H1 (cell line): ENCODE data around the gene MMP3. TPM values are rescaled to one million over a fixed set of nuclear protein-coding genes. Genes with fewer than 3 reads are reported as not detected.

ENCODE experiments used
- CTCF ChIA-PET: fragments of 300-600 bp; sonication (Branson Sonifier 250); formaldehyde crosslinking; loops from one replicate; lab custom pipeline; 2021; ENCODE audit not compliant: partially characterized antibody; lab: Charles Lee
- POLR2A ChIA-PET: fragments of 300-600 bp; sonication (Branson Sonifier 250); formaldehyde crosslinking; loops from one replicate; lab custom pipeline; 2021; ENCODE audit warnings: inconsistent platforms; ENCODE audit not compliant: partially characterized antibody; lab: Charles Lee
- DNase-seq, 2 experiments: peaks; one replicate each; pipeline versions ENCODE4 v3.0.0 to v3.0.0-alpha.2; 2010 to 2022; ENCODE audit warnings: low spot score in 2 of 2, low read depth in 1 of 2, mixed read lengths in 1 of 2
- FAIRE-seq: peaks from 2 replicates; lab custom pipeline; 2011; peaks lifted over from hg19 to GRCh38; lab: Jason Lieb, UNC
- H2AFZ ChIP-seq: 2 replicates; pipeline ENCODE4 v1.8.1; 2012; ENCODE audit warnings: low read length, inconsistent platforms
- H2AK5ac ChIP-seq: 2 replicates; pipeline ENCODE4 v1.6.1; 2013; ENCODE audit warnings: low read depth, low read length
- H2BK120ac ChIP-seq: replicated peaks from 2 replicates; pipeline ENCODE3; 2013; ENCODE audit warnings: low read depth, low read length, inconsistent platforms
- H2BK12ac ChIP-seq: 2 replicates; pipeline ENCODE4 v1.6.1; 2013; ENCODE audit warnings: low read depth, low read length
- H2BK15ac ChIP-seq: 2 replicates; pipeline ENCODE4 v1.6.1; 2013; ENCODE audit warnings: low read length
- H2BK20ac ChIP-seq: 2 replicates; pipeline ENCODE4 v1.6.1; 2013; ENCODE audit warnings: low read length
- H2BK5ac ChIP-seq: 2 replicates; pipeline ENCODE4 v1.6.1; 2013; ENCODE audit warnings: low read depth, low read length
- H3K14ac ChIP-seq: 2 replicates; pipeline ENCODE4 v1.6.1; 2013; ENCODE audit warnings: inconsistent platforms; ENCODE audit not compliant: insufficient read length
- H3K18ac ChIP-seq: 2 replicates; pipeline ENCODE4 v1.6.1; 2013; ENCODE audit warnings: low read length; ENCODE audit errors: extremely low read depth
- H3K23ac ChIP-seq: 2 replicates; pipeline ENCODE4 v1.6.1; 2013; ENCODE audit warnings: inconsistent platforms; ENCODE audit not compliant: insufficient read length
- H3K23me2 ChIP-seq: 2 replicates; pipeline ENCODE4 v1.6.1; 2013; ENCODE audit warnings: low read depth, low read length
- H3K27ac ChIP-seq: 2 replicates; pipeline ENCODE4 v1.6.1; 2011; ENCODE audit warnings: low read depth, low read length, inconsistent platforms
- H3K27me3 ChIP-seq, 4 experiments: replicated peaks in 1 of 4; 1 replicate in 1 of 4; 2 replicates in 3 of 4; pipeline versions ENCODE4 v1.6.1 to v1.8.1; 2011 to 2013; ENCODE audit warnings: low read length in 3 of 4, mild to moderate bottlenecking in 3 of 4, inconsistent platforms in 2 of 4, mixed read lengths in 2 of 4, moderate library complexity in 1 of 4; ENCODE audit not compliant: control insufficient read depth in 3 of 4, insufficient read depth in 3 of 4; ENCODE audit errors: extremely low read depth in 1 of 4
- H3K36me3 ChIP-seq, 4 experiments: 2 replicates each; pipeline versions ENCODE4 v1.6.1 to v1.8.1; 2011 to 2013; ENCODE audit warnings: mild to moderate bottlenecking in 4 of 4, low read length in 3 of 4, moderate library complexity in 2 of 4, control low read depth in 1 of 4, inconsistent platforms in 1 of 4; ENCODE audit not compliant: insufficient read depth in 4 of 4, control insufficient read depth in 2 of 4
- H3K4ac ChIP-seq: replicated peaks from 2 replicates; pipeline ENCODE3; 2013; ENCODE audit warnings: low read length, low read depth, mixed read lengths, inconsistent platforms; ENCODE audit not compliant: insufficient read length
- H3K4me1 ChIP-seq, 4 experiments: replicated peaks in 1 of 4; 1 replicate in 1 of 4; 2 replicates in 3 of 4; pipeline versions ENCODE4 v1.6.1 to v1.8.1; 2011 to 2013; ENCODE audit warnings: low read length in 3 of 4, inconsistent platforms in 2 of 4, mixed read lengths in 1 of 4; ENCODE audit not compliant: insufficient read depth in 4 of 4, control insufficient read depth in 3 of 4
- H3K4me2 ChIP-seq, 2 experiments: 2 replicates each; pipeline versions ENCODE4 v1.6.1 to v1.8.1; 2011 to 2013; ENCODE audit warnings: low read depth in 2 of 2, low read length in 2 of 2, control low read depth in 1 of 2, inconsistent platforms in 1 of 2, mild to moderate bottlenecking in 1 of 2; ENCODE audit not compliant: insufficient read depth in 1 of 2
- H3K4me3 ChIP-seq, 4 experiments: fragments of 200-600, 300-600 bp in 1 of 4; sonication (generic), shearing (Covaris generic), sonication (Bioruptor Twin) in 1 of 4; 2 replicates each; pipeline versions ENCODE4 v1.5.1 to v1.8.1; 2011 to 2016; ENCODE audit warnings: low read length in 4 of 4, low read depth in 3 of 4, control low read depth in 2 of 4, inconsistent platforms in 2 of 4, mild to moderate bottlenecking in 2 of 4, mixed read lengths in 1 of 4, moderate library complexity in 1 of 4; ENCODE audit not compliant: insufficient read depth in 2 of 4; ENCODE audit errors: extremely low read depth in 1 of 4
- H3K56ac ChIP-seq: replicated peaks from 2 replicates; pipeline ENCODE3; 2013; ENCODE audit warnings: low read depth, mild to moderate bottlenecking, mixed read lengths, low read length, inconsistent platforms; ENCODE audit not compliant: insufficient read length
- H3K79me1 ChIP-seq: 2 replicates; pipeline ENCODE4 v1.6.1; 2013; ENCODE audit warnings: low read depth, low read length, control low read depth
- H3K79me2 ChIP-seq, 2 experiments: 2 replicates each; pipeline versions ENCODE4 v1.6.1 to v1.8.1; 2012 to 2013; ENCODE audit warnings: low read length in 2 of 2, mild to moderate bottlenecking in 2 of 2, inconsistent platforms in 1 of 2; ENCODE audit not compliant: insufficient read depth in 2 of 2, control insufficient read depth in 1 of 2
- H3K9ac ChIP-seq, 4 experiments: replicated peaks in 1 of 4; 1 replicate in 1 of 4; 2 replicates in 3 of 4; pipeline versions ENCODE4 v1.6.1 to v1.8.1; 2011 to 2013; ENCODE audit warnings: low read depth in 3 of 4, low read length in 3 of 4, control low read depth in 2 of 4, mild to moderate bottlenecking in 2 of 4, moderate library complexity in 2 of 4, inconsistent platforms in 1 of 4; ENCODE audit errors: extremely low read depth in 1 of 4
- H3K9me3 ChIP-seq, 2 experiments: 2 replicates each; pipeline versions ENCODE4 v1.6.1 to v1.8.1; 2012 to 2013; ENCODE audit warnings: mild to moderate bottlenecking in 2 of 2, moderate library complexity in 2 of 2, control low read depth in 1 of 2, inconsistent platforms in 1 of 2, low read depth in 1 of 2, low read length in 1 of 2, mixed read lengths in 1 of 2; ENCODE audit not compliant: insufficient read depth in 2 of 2
- H4K20me1 ChIP-seq, 2 experiments: replicated peaks in 1 of 2; 2 replicates each; pipeline versions ENCODE3 to v1.8.1; 2011 to 2013; ENCODE audit warnings: inconsistent platforms in 2 of 2, low read length in 2 of 2, mild to moderate bottlenecking in 1 of 2; ENCODE audit not compliant: insufficient read depth in 2 of 2, control insufficient read depth in 1 of 2
- H4K5ac ChIP-seq: 2 replicates; pipeline ENCODE4 v1.6.1; 2013; ENCODE audit warnings: low read length, low read depth, mixed read lengths, inconsistent platforms; ENCODE audit not compliant: insufficient read length
- H4K8ac ChIP-seq: 2 replicates; pipeline ENCODE4 v1.8.0; 2013; ENCODE audit warnings: mild to moderate bottlenecking, moderate library complexity, low read length, inconsistent platforms; ENCODE audit not compliant: insufficient read depth; ENCODE audit errors: extremely low read depth
- H4K91ac ChIP-seq: replicated peaks from 2 replicates; pipeline ENCODE3; 2013; ENCODE audit warnings: low read length, mixed read lengths, inconsistent platforms; ENCODE audit not compliant: insufficient read length
- ASH2L ChIP-seq: fragments of 200-600, 300-600 bp; sonication (generic); IDR thresholded peaks from one replicate; pipeline ENCODE4 v1.7.1; 2017; ENCODE audit warnings: low read length
- CBX5 ChIP-seq: fragments of 300-800, 300-1000 bp; sonication (generic); IDR thresholded peaks from 2 replicates; pipeline ENCODE4 v1.7.1; 2016; ENCODE audit warnings: antibody characterized with exemption, low read length, low read depth
- CBX8 ChIP-seq: fragments of 300-800, 300-1000 bp; sonication (generic); IDR thresholded peaks from 2 replicates; pipeline ENCODE4 v1.7.1; 2016; ENCODE audit warnings: low read depth, low read length, borderline replicate concordance
- CTCF ChIP-seq, 3 experiments: IDR thresholded peaks; 1 replicate in 2 of 3; 2 replicates in 1 of 3; pipeline versions ENCODE4 v1.5.1 to v1.6.1; 2011; ENCODE audit warnings: low read length in 3 of 3, mild to moderate bottlenecking in 3 of 3, inconsistent platforms in 2 of 3, low read depth in 1 of 3, moderate library complexity in 1 of 3; ENCODE audit not compliant: insufficient read depth in 1 of 3; ENCODE audit errors: control extremely low read depth in 1 of 3
- EZH2 ChIP-seq: fragments of 200-600 bp; sonication (generic); IDR thresholded peaks from 2 replicates; pipeline ENCODE4 v1.7.1; 2012; ENCODE audit warnings: low read depth, mild to moderate bottlenecking, moderate library complexity, low read length, inconsistent platforms; ENCODE audit not compliant: severe bottlenecking
- HDAC6 ChIP-seq: IDR thresholded peaks from one replicate; pipeline ENCODE4 v1.7.1; 2012; ENCODE audit warnings: low read depth, mild to moderate bottlenecking, inconsistent platforms, low read length, moderate library complexity
- PHF8 ChIP-seq: fragments of 200-600 bp; sonication (generic); conservative IDR thresholded peaks from 2 replicates; pipeline ENCODE4 v1.7.1; 2012; ENCODE audit warnings: low read depth, mild to moderate bottlenecking, inconsistent platforms, low read length, moderate library complexity
- POLR2A ChIP-seq, 2 experiments: IDR thresholded peaks; 1 replicate in 1 of 2; 2 replicates in 1 of 2; pipeline ENCODE4 v1.6.1; 2011; ENCODE audit warnings: low read depth in 2 of 2, low read length in 2 of 2, mild to moderate bottlenecking in 2 of 2; ENCODE audit errors: control extremely low read depth in 1 of 2
- SRF ChIP-seq: IDR thresholded peaks from 2 replicates; pipeline ENCODE4 v1.6.1; 2011; ENCODE audit warnings: mild to moderate bottlenecking, low read depth, low read length, moderate library complexity
- TAF1 ChIP-seq: IDR thresholded peaks from 2 replicates; pipeline ENCODE4 v1.6.1; 2011; ENCODE audit warnings: mild to moderate bottlenecking, low read depth, low read length
- USF2 ChIP-seq: IDR thresholded peaks from 2 replicates; pipeline ENCODE4 v1.6.1; 2011; ENCODE audit warnings: low read length, improper control_type of control experiment
- WGBS, 2 experiments: shearing (Covaris generic) in 1 of 2; methylation state at CpG; one replicate each; pipeline versions ENCODE4 v1.1.6 to v1.1.7; 2013 to 2015; ENCODE audit warnings: low lambda C conversion rate in 2 of 2, mixed read lengths in 2 of 2, inconsistent platforms in 1 of 2, low coverage in 1 of 2, missing lambda C conversion rate in 1 of 2; ENCODE audit not compliant: insufficient replicate concordance in 2 of 2, insufficient coverage in 1 of 2, insufficient read length in 1 of 2; ENCODE audit errors: extremely low coverage in 1 of 2, missing lambda C conversion rate in 1 of 2; 5-methylcytosine and 5-hydroxymethylcytosine counted together
- polyA plus RNA-seq, 7 experiments: library from polyadenylated mRNA; depleted of rRNA in 3 of 7; stranded (reverse) in 5 of 7; unstranded in 2 of 7; fragments of >200 nt in 5 of 7; fragments of 200-250 nt in 2 of 7; gene quantifications; 1 replicate in 5 of 7; 2 replicates in 1 of 7; 4 replicates in 1 of 7; pipeline versions ENCODE4 v1.2.1 to v1.2.3, GENCODE V29; 2011 to 2013; ENCODE audit warnings: missing spikeins in 2 of 7, mixed read lengths in 2 of 7
- total RNA-seq: library from RNA; stranded (reverse); fragmentation: NEBNext Ultra II Directional; extraction: Animal tissue kit (Norgen Biotek cat#: 25700); gene quantifications from 2 replicates; pipeline ENCODE4 v1.2.1, GENCODE V29; 2021

The MMP3 gene
- total and polyA plus RNA-seq, 2 of the 8 experiments (the other 6 are each of a cell fraction or from before 2014, with no cell fraction given): not detected

- H3K36me3 ChIP-seq: no peaks in the 10 kb centered on the region
- CTCF ChIA-PET: interaction anchor here (0.6 to 1.1 kb wide), 2 partner anchors 14 to 69 kb away, joined by 3 to 5 read pairs; no protein-coding TSS in a partner anchor
- no peak overlapping the region for H3K56ac ChIP-seq
- H3K18ac ChIP-seq: no peak overlapping the region
- FAIRE-seq: no peak
- H2AK5ac ChIP-seq: no peak overlapping the region
- no peaks in the 10 kb centered on the region for H3K79me2 ChIP-seq
- no peak overlapping the region for H2BK5ac ChIP-seq
- no peak overlapping the region for H3K27ac ChIP-seq
- no peaks in the 10 kb centered on the region for H4K20me1 ChIP-seq
- H4K8ac ChIP-seq: no peak overlapping the region
- peaks cover 4 to 6% of the 10 kb centered on the region in 2 experiments; a peak in 1 of 4 replicates for H3K9me3 ChIP-seq
- H3K9ac ChIP-seq: no peak overlapping the region
- H3K23ac ChIP-seq: no peak overlapping the region
- no peak for DNase-seq
- no peak overlapping the region for H2BK120ac ChIP-seq
- no peak overlapping the region for H2BK12ac ChIP-seq
- no peak overlapping the region for H2AFZ ChIP-seq
- no peaks in the 10 kb centered on the region for H3K4me1 ChIP-seq
- H4K5ac ChIP-seq: no peak overlapping the region
- no peak overlapping the region for H2BK20ac ChIP-seq
- no peak overlapping the region for H3K4me2 ChIP-seq
- no peaks in the 10 kb centered on the region for H3K23me2 ChIP-seq
- H4K91ac ChIP-seq: no peak overlapping the region
- whole genome bisulfite sequencing, 2 experiments: 85% methylated on average over 1 of the region's 1 CpG; no CpG with 5 or more reads in 1 of the 2 experiments
- POLR2A ChIA-PET: no interaction called here
- H3K4me3 ChIP-seq: no peak overlapping the region
- no peak overlapping the region for H2BK15ac ChIP-seq
- no peak overlapping the region for H3K4ac ChIP-seq
- H3K27me3 ChIP-seq: no peaks in the 10 kb centered on the region
- H3K14ac ChIP-seq: no peak overlapping the region
- H3K79me1 ChIP-seq: no peaks in the 10 kb centered on the region
- TF ChIP-seq CBX5 (no peak), TAF1 (no peak), PHF8 (no peak), SRF (no peak), ASH2L (no peak), POLR2A (IDR thresholded peaks at IDR 0.05; ENCODE audit: control extremely low read depth in 1 of 2, low read depth in 2 of 2, low read length in 2 of 2) (no peak), USF2 (no peak), HDAC6 (no peak), EZH2 (no peak), CTCF (IDR thresholded peaks at IDR 0.05; ENCODE audit: control extremely low read depth in 1 of 3, insufficient read depth in 1 of 3, low read depth in 1 of 3, low read length in 3 of 3) (no peak), CBX8 (no peak)
Measured at GRCh38 chr11:102824556-102824955, 18.9 kb downstream of the MMP3 start.
